SK-N-MC (cell line): ENCODE results near the gene ADGRF3.

Experiments
- EZH2 ChIP-seq: fragments of 200-600 bp; sonication (generic); IDR thresholded peaks from one replicate; pipeline ENCODE4 v1.6.1; 2017; ENCODE audit warnings: antibody characterized with exemption
- POLR2AphosphoS5 ChIP-seq: IDR thresholded peaks from 2 replicates; pipeline ENCODE4 v1.6.1; 2012; ENCODE audit warnings: mild to moderate bottlenecking, low read depth, low read length, borderline replicate concordance

DNA sequence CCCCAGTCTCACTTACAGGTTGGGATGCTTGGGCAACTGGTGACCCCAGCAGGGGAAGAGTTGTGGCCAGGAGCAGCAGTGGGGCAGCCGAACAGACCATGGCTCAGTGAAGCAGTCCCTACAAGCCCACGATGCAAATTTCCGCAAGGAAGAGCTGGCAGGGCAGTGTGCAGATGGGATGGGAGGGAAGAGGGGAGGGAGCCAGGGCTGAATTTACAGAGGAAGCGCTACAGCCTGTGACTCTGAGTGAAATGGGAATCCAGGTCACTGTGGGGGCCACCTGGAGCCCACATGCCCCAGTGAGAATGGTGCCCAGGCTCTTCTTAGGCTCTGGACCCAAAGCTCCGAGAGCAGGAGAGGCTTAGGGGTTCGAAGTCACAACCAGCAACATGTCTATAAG, 27.6 kb downstream of the ADGRF3 start:
- TF ChIP-seq EZH2 (no peak), POLR2AphosphoS5 (no peak)
